Activated B cell treated with CpG ODN at 0.5 μM for 24 hours (primary cell): ENCODE data around the gene APPL2. TPM values are rescaled to one million over a fixed set of nuclear protein-coding genes. Genes with fewer than 3 reads are reported as not detected.

Source experiments
- ATAC-seq: fragments of 200-7000 bp; cut with Tn5 transposase; one replicate; pipeline ENCODE4 v1.10.0; 2021; ENCODE audit warnings: low read depth, mild to moderate bottlenecking, moderate library complexity
- CTCF ChIA-PET: fragments of 350-600 bp; sonication (Branson Sonifier 250); formaldehyde crosslinking; loops from one replicate; lab custom pipeline; 2021; ENCODE audit warnings: antibody characterized with exemption; lab: Charles Lee
- POLR2A ChIA-PET: fragments of 350-600 bp; sonication (Branson Sonifier 250); formaldehyde crosslinking; loops from one replicate; lab custom pipeline; 2021; ENCODE audit warnings: antibody characterized with exemption; lab: Charles Lee
- DNase-seq: peaks from one replicate; pipeline ENCODE4 v3.0.0; 2022
- H3K27ac Mint-ChIP-seq: one replicate; pipeline ENCODE4 v1.8.0; 2020; ENCODE audit warnings: mixed read lengths
- H3K27me3 Mint-ChIP-seq: one replicate; pipeline ENCODE4 v1.8.0; 2021; ENCODE audit warnings: mixed read lengths
- H3K36me3 Mint-ChIP-seq: one replicate; pipeline ENCODE4 v1.8.0; 2021; ENCODE audit warnings: low read depth, mixed read lengths
- H3K4me1 Mint-ChIP-seq: one replicate; pipeline ENCODE4 v1.8.0; 2021; ENCODE audit warnings: mixed read lengths
- H3K4me3 Mint-ChIP-seq: one replicate; pipeline ENCODE4 v1.8.0; 2020; ENCODE audit warnings: mild to moderate bottlenecking, mixed read lengths
- H3K9me3 Mint-ChIP-seq: one replicate; pipeline ENCODE4 v1.8.0; 2020; ENCODE audit warnings: mixed read lengths
- intact Hi-C: fragments of 100-400 bp; cut with micrococcal nuclease; formaldehyde crosslinking; loops from one replicate; pipeline ENCODE4 v1.15.1; 2024
- total RNA-seq: library from RNA; stranded (reverse); gene quantifications from 2 replicates; pipeline ENCODE4 v1.2.3, GENCODE V29; 2022
- TF ChIP-seq, protein P1 (sequence below): fragments of 200-600 bp; IDR thresholded peaks from one replicate; pipeline ENCODE4 v1.8.0; 2022; ENCODE audit warnings: antibody characterized with exemption, mild to moderate bottlenecking

Gene APPL2
- total RNA-seq, 1 donor from 2014 or later: 30.7 TPM

DNA sequence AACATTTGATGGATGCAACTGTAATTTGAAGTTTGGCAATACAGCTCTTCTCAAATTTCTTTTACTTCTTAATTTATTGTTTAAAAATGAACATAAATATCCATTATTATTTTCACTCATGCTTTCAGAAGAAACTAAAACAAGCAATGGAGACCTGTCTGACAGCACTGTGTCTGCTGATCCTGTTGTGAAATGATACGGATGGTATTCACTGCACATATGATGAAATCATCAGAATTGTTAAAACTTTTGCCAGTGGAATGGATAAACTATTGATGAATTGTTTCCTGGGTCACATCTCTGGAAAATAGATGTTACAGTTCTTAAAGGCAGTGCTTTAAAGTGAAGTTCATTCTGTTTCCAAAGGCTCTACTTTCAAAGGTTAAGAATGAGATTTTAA, 69.2 kb downstream of the APPL2 start:
- ChIA-PET POLR2A (no interaction called here), CTCF (no interaction called here)
- TF ChIP-seq, protein P1, sequence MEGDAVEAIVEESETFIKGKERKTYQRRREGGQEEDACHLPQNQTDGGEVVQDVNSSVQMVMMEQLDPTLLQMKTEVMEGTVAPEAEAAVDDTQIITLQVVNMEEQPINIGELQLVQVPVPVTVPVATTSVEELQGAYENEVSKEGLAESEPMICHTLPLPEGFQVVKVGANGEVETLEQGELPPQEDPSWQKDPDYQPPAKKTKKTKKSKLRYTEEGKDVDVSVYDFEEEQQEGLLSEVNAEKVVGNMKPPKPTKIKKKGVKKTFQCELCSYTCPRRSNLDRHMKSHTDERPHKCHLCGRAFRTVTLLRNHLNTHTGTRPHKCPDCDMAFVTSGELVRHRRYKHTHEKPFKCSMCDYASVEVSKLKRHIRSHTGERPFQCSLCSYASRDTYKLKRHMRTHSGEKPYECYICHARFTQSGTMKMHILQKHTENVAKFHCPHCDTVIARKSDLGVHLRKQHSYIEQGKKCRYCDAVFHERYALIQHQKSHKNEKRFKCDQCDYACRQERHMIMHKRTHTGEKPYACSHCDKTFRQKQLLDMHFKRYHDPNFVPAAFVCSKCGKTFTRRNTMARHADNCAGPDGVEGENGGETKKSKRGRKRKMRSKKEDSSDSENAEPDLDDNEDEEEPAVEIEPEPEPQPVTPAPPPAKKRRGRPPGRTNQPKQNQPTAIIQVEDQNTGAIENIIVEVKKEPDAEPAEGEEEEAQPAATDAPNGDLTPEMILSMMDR: no peak
- no peaks in the 10 kb centered on the region for H3K27me3 Mint-ChIP-seq
- no peaks in the 10 kb centered on the region for H3K9me3 Mint-ChIP-seq
- H3K36me3 Mint-ChIP-seq: peaks cover 79% of the 10 kb centered on the region
- DNase-seq (no peak), ATAC-seq (no peak)
- no peaks in the 10 kb centered on the region for H3K4me1 Mint-ChIP-seq
- H3K27ac Mint-ChIP-seq: peak overlapping the region; percentile 24
- intact Hi-C loops: no loop called here
- no peak overlapping the region for H3K4me3 Mint-ChIP-seq

DNA sequence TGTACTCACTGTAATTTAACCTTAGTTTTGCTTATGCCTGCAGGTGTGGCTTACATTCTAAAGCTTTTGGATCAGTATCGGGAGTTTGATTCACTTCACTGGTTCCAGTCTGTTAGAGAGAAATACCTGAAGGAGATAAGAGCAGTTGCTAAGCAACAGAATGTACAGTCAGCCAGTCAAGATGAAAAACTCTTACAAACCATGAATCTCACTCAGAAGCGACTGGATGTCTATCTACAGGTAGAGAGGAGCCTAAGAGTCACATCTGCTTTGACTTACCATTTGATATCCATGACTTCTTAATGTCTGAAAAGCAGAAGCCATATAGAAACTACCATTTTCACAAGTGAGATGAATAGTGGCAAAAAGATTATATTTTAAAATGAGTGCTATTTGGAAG, 71.9 kb downstream of the APPL2 start:
- Mint-ChIP-seq H3K27me3 (no peaks in the 10 kb centered on the region), H3K4me1 (no peaks in the 10 kb centered on the region), H3K36me3 (peaks cover 77% of the 10 kb centered on the region), H3K27ac (peak overlapping the region; percentile 41), H3K4me3 (no peak overlapping the region), H3K9me3 (no peaks in the 10 kb centered on the region)
- POLR2A ChIA-PET: no interaction called here
- CTCF ChIA-PET: interaction anchor here (1.6 kb wide), 1 partner anchor 218 kb away, joined by 4 read pairs; no protein-coding TSS in a partner anchor
- ATAC-seq (no peak), DNase-seq (no peak)
- TF ChIP-seq, protein P1: no peak
- intact Hi-C loops: loop anchor here (2.0 to 5.0 kb wide), 2 partner anchors 15 to 37 kb away; no protein-coding TSS in a partner anchor

DNA sequence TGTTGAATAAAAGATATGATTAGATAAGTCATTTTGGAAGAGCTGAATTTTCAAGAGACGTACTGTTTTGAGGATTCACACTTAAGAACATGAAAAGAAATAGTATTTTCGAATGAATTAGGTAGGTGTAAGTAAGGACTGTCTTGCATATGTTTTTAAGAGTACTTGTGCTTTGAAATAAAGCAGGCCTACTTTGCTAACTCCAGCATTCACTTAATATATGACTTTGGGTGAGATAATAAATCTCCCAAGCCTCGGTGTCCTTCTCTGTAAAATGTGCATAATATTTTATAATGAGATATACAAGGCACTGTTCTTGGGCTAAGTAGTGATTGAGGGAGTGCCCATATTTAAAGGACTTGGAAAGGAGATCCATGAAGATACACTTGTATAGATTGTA, 73.8 kb downstream of the APPL2 start:
- DNase-seq (no peak), ATAC-seq (no peak)
- Mint-ChIP-seq H3K4me3 (no peak overlapping the region), H3K36me3 (peaks cover 82% of the 10 kb centered on the region), H3K27me3 (no peaks in the 10 kb centered on the region), H3K27ac (no peak overlapping the region), H3K4me1 (no peaks in the 10 kb centered on the region), H3K9me3 (no peaks in the 10 kb centered on the region)
- intact Hi-C loops: loop anchor here (5.0 kb wide), 1 partner anchor 35 kb away; no protein-coding TSS in a partner anchor
- ChIA-PET POLR2A (interaction anchor here (1.1 kb wide), 1 partner anchor 8 kb away, joined by 3 read pairs; no protein-coding TSS in a partner anchor), CTCF (interaction anchor here (1.2 to 1.6 kb wide), 2 partner anchors 220 to 222 kb away, joined by 4 read pairs; no protein-coding TSS in a partner anchor)
- TF ChIP-seq, protein P1: no peak

DNA sequence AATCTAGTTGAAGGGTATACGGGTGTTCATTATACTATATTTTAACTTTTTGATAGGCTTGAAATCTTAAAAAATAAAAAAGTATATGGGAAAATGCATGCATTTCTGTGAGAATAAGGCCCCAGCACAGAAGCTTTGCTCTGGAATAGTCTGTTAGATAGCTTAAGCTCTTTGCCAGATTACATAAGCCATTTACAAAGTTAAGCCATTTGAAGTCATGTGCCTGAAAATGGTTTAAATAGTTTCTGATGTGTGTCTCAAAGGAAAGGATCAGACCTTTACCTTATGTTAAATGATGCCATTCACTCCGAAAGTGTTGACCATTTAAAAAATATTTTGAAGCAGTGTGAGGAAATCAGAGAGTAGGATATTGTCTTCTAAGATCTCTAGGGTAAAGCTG, 77.1 kb downstream of the APPL2 start:
- intact Hi-C loops: loop anchor here (2.0 kb wide), 1 partner anchor 14 kb away; no protein-coding TSS in a partner anchor
- DNase-seq (no peak), ATAC-seq (no peak)
- no peak overlapping the region for H3K27ac Mint-ChIP-seq
- POLR2A ChIA-PET: no interaction called here
- CTCF ChIA-PET: interaction anchor here (1.5 kb wide), 1 partner anchor 225 kb away, joined by 3 read pairs; no protein-coding TSS in a partner anchor
- peaks cover 83% of the 10 kb centered on the region for H3K36me3 Mint-ChIP-seq
- H3K27me3 Mint-ChIP-seq: no peaks in the 10 kb centered on the region
- no peak overlapping the region for H3K4me3 Mint-ChIP-seq
- TF ChIP-seq, protein P1: no peak
- H3K9me3 Mint-ChIP-seq: no peaks in the 10 kb centered on the region
- H3K4me1 Mint-ChIP-seq: no peaks in the 10 kb centered on the region

DNA sequence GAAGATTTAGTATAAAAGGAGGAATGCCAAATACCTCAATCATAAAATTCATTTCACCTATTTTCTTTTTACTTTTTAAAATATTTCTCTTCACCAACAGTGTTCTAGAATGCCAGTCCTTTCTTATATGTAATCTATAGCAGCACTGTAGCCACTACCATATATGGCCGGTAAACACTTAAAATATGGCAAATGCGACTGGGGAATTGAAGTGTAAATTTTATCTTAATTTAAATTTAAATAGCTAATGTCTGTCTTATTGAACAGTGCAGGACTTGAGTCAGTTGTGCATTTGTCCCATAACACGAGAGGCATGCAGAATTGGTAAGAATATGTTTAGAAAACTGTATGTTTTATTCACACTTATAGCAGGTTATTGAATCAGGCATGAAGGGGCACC, 78.4 kb downstream of the APPL2 start:
- Mint-ChIP-seq H3K4me1 (no peaks in the 10 kb centered on the region), H3K27me3 (no peaks in the 10 kb centered on the region), H3K9me3 (no peaks in the 10 kb centered on the region), H3K27ac (no peak overlapping the region), H3K4me3 (no peak overlapping the region), H3K36me3 (peaks cover 83% of the 10 kb centered on the region)
- TF ChIP-seq, protein P1: no peak
- POLR2A ChIA-PET: no interaction called here
- intact Hi-C loops: loop anchor here (2.0 kb wide), 1 partner anchor 13 kb away; no protein-coding TSS in a partner anchor
- CTCF ChIA-PET: no interaction called here
- ATAC-seq: no peak
- no peak for DNase-seq
